Activated T-helper 2 cell treated with anti-CD3 and anti-CD28 coated beads, Interferon-gamma antibody, Interleukin-2, Interleukin-4, amounts not matched to agents 10 μg/mL and 5 μg/mL and 100 μg/mL, durations not matched to agents 14 hours and 24 hours and 36 hours (primary cell): ENCODE results near the gene ERAP2. TPM values are rescaled to one million over a fixed set of nuclear protein-coding genes. Genes with fewer than 3 reads are reported as not detected.
A peak's percentile ranks its signal among the peaks of the same experiment; 100 is the strongest.

Experiments
- DNase-seq: peaks from one replicate; pipeline ENCODE4 v3.0.0; 2021; ENCODE audit warnings: low spot score
- H3K27ac Mint-ChIP-seq: one replicate; pipeline ENCODE4 v1.8.0; 2021; ENCODE audit warnings: mixed read lengths
- H3K27me3 Mint-ChIP-seq: one replicate; pipeline ENCODE4 v1.8.0; 2021; ENCODE audit warnings: low read depth, mixed read lengths
- H3K36me3 Mint-ChIP-seq: one replicate; pipeline ENCODE4 v1.8.0; 2021; ENCODE audit warnings: low read depth, mixed read lengths
- H3K4me1 Mint-ChIP-seq: one replicate; pipeline ENCODE4 v1.8.0; 2021; ENCODE audit warnings: low read depth, mixed read lengths
- H3K4me3 Mint-ChIP-seq: one replicate; pipeline ENCODE4 v1.8.0; 2021; ENCODE audit warnings: low read depth, mild to moderate bottlenecking, moderate library complexity, mixed read lengths
- H3K9me3 Mint-ChIP-seq: one replicate; pipeline ENCODE4 v1.8.0; 2021; ENCODE audit warnings: mixed read lengths
- intact Hi-C: fragments of 100-400 bp; cut with micrococcal nuclease; formaldehyde crosslinking; loops from one replicate; pipeline ENCODE4 v1.15.1; 2023
- total RNA-seq: library from RNA; stranded (reverse); gene quantifications from 2 replicates; pipeline ENCODE4 v1.2.3, GENCODE V29; 2022

Gene ERAP2
- total RNA-seq, 1 donor from 2014 or later = 49.3 TPM

GRCh38 chr5:96942911-96943310 is 66.6 kb downstream of the ERAP2 start:
- peaks cover 46% of the 10 kb centered on the region for H3K4me1 Mint-ChIP-seq
- no peaks in the 10 kb centered on the region for H3K27me3 Mint-ChIP-seq
- no peak overlapping the region for H3K4me3 Mint-ChIP-seq
- H3K27ac Mint-ChIP-seq = no peak overlapping the region
- H3K9me3 Mint-ChIP-seq = no peaks in the 10 kb centered on the region
- intact Hi-C loops = no loop called here
- DNase-seq = no peak
- H3K36me3 Mint-ChIP-seq = peaks cover 43% of the 10 kb centered on the region

- intact Hi-C loops = no loop called here
- no peak for DNase-seq
- no peaks in the 10 kb centered on the region for H3K27me3 Mint-ChIP-seq
- H3K36me3 Mint-ChIP-seq = peaks cover 40% of the 10 kb centered on the region
- peak overlapping the region; percentile 7 for H3K27ac Mint-ChIP-seq
- H3K4me3 Mint-ChIP-seq = no peak overlapping the region
- peaks cover 37% of the 10 kb centered on the region for H3K4me1 Mint-ChIP-seq
- H3K9me3 Mint-ChIP-seq = no peaks in the 10 kb centered on the region
These were observed 67.5 kb downstream of the ERAP2 start for GRCh38 chr5:96943799-96944198.

- H3K9me3 Mint-ChIP-seq = no peaks in the 10 kb centered on the region
- no peak overlapping the region for H3K4me3 Mint-ChIP-seq
- H3K4me1 Mint-ChIP-seq = peaks cover 38% of the 10 kb centered on the region
- no peaks in the 10 kb centered on the region for H3K27me3 Mint-ChIP-seq
- no peak for DNase-seq
- H3K36me3 Mint-ChIP-seq = peaks cover 47% of the 10 kb centered on the region
- intact Hi-C loops = no loop called here
- no peak overlapping the region for H3K27ac Mint-ChIP-seq
These were observed 69.0 kb downstream of the ERAP2 start for GRCh38 chr5:96945144-96945897.

DNA sequence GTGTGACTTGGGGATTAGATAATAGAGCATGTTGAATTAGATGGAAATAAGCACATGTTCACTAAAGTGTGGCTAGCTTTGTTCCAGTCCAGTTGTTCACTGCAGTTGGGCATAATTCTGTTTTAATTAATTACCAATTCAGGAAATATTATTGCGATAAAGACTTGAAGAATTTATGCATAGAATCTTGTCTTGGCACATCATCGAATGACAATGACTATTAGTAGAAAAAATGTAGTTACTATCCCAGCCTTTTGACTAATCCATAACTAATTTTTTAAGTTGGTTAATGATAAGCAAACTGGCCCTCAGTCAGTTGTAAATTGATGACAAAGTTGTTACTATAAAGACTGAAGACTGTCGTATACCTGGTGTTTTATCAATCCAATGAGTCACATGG is 70.1 kb downstream of the ERAP2 start:
- Mint-ChIP-seq H3K4me1 (peaks cover 32% of the 10 kb centered on the region), H3K36me3 (peaks cover 43% of the 10 kb centered on the region), H3K27ac (no peak overlapping the region), H3K27me3 (no peaks in the 10 kb centered on the region), H3K9me3 (no peaks in the 10 kb centered on the region), H3K4me3 (no peak overlapping the region)
- intact Hi-C loops = no loop called here
- DNase-seq = no peak

- DNase-seq = no peak
- Mint-ChIP-seq H3K4me1 (peaks cover 40% of the 10 kb centered on the region), H3K27me3 (no peaks in the 10 kb centered on the region), H3K4me3 (no peak overlapping the region), H3K36me3 (peaks cover 34% of the 10 kb centered on the region), H3K27ac (no peak overlapping the region), H3K9me3 (no peaks in the 10 kb centered on the region)
- intact Hi-C loops = no loop called here
These were observed 75.9 kb downstream of the ERAP2 start for GRCh38 chr5:96952118-96952750.

- DNase-seq = no peak
- H3K27ac Mint-ChIP-seq = no peak overlapping the region
- peaks cover 35% of the 10 kb centered on the region for H3K36me3 Mint-ChIP-seq
- H3K4me3 Mint-ChIP-seq = no peak overlapping the region
- peaks cover 48% of the 10 kb centered on the region for H3K4me1 Mint-ChIP-seq
- H3K27me3 Mint-ChIP-seq = no peaks in the 10 kb centered on the region
- intact Hi-C loops = no loop called here
- no peaks in the 10 kb centered on the region for H3K9me3 Mint-ChIP-seq
These were observed 76.9 kb downstream of the ERAP2 start for GRCh38 chr5:96952974-96953730.

- Mint-ChIP-seq H3K9me3 (no peaks in the 10 kb centered on the region), H3K4me1 (peaks cover 63% of the 10 kb centered on the region), H3K27me3 (no peaks in the 10 kb centered on the region), H3K36me3 (peaks cover 15% of the 10 kb centered on the region), H3K27ac (peak overlapping the region; percentile 82), H3K4me3 (peak overlapping the region; percentile 31)
- no peak for DNase-seq
- intact Hi-C loops = loop anchor here (1.0 to 2.0 kb wide), 4 partner anchors 22 to 137 kb away; no protein-coding TSS in a partner anchor
These were observed 81.2 kb downstream of the ERAP2 start for GRCh38 chr5:96957254-96958049.

DNA sequence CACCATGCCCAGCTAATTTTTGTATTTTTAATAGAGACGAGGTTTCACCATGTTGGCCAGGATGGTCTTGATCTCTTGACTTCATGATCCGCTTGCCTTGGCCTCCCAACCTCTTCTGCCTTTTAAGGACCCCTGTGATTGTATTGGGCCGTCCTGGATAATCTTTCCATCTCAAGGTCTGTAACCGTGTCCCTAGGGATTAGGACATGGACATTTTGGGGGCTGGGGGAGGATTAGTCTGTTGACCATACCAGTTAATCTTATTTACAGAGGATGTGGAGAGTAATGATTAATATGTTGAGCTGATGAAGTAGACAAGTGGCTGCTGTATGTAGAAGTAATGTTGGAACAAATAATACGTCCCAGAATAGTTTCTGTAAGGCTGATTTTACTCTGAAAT is 82.7 kb downstream of the ERAP2 start:
- Mint-ChIP-seq H3K4me1 (peaks cover 65% of the 10 kb centered on the region), H3K4me3 (peak overlapping the region; percentile 26), H3K36me3 (peaks cover 25% of the 10 kb centered on the region), H3K27ac (peak overlapping the region; percentile 17), H3K9me3 (no peaks in the 10 kb centered on the region), H3K27me3 (no peaks in the 10 kb centered on the region)
- intact Hi-C loops = no loop called here
- DNase-seq = no peak

DNA sequence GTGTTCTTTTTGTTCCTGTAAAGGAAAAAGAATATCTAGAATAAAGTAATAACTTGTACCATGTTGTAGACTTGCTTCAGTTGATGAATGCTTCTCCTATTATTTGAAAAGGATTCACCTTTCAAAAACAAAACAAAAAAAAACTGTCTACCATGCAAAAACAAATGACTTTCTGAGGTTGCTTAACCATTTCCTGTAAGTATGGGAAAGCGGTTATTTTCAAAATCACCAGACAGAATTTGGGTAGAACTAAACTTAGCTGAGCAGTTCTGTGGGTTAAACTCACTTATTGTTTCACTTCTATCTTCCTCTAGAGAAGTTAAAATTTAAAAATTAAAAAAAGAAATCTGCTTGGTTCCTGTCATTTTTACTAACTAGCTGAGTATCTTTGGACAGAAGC is 84.8 kb downstream of the ERAP2 start:
- Mint-ChIP-seq H3K4me1 (peaks cover 73% of the 10 kb centered on the region), H3K27ac (peak overlapping the region; percentile 79), H3K9me3 (peaks cover 2% of the 10 kb centered on the region), H3K27me3 (no peaks in the 10 kb centered on the region), H3K36me3 (peaks cover 41% of the 10 kb centered on the region), H3K4me3 (no peak overlapping the region)
- intact Hi-C loops = loop anchor here (1.0 to 5.0 kb wide), 2 partner anchors 26 to 154 kb away; partner anchors contain the start of gene ERAP1
- no peak for DNase-seq

- intact Hi-C loops = loop anchor here (5.0 kb wide), 1 partner anchor 155 kb away; the partner anchor contains the start of gene ERAP1
- DNase-seq = no peak
- H3K9me3 Mint-ChIP-seq = peaks cover 4% of the 10 kb centered on the region
- no peaks in the 10 kb centered on the region for H3K27me3 Mint-ChIP-seq
- H3K4me1 Mint-ChIP-seq = peaks cover 64% of the 10 kb centered on the region
- H3K4me3 Mint-ChIP-seq = peak overlapping the region; percentile 76
- peaks cover 42% of the 10 kb centered on the region for H3K36me3 Mint-ChIP-seq
- peak overlapping the region; percentile 95 for H3K27ac Mint-ChIP-seq
These were observed 86.3 kb downstream of the ERAP2 start for GRCh38 chr5:96962540-96962991.

- H3K4me1 Mint-ChIP-seq = peaks cover 62% of the 10 kb centered on the region
- no peak for DNase-seq
- intact Hi-C loops = loop anchor here (5.0 kb wide), 1 partner anchor 156 kb away; the partner anchor contains the start of gene ERAP1
- H3K36me3 Mint-ChIP-seq = peaks cover 42% of the 10 kb centered on the region
- peak overlapping the region; percentile 95 for H3K27ac Mint-ChIP-seq
- H3K27me3 Mint-ChIP-seq = no peaks in the 10 kb centered on the region
- peaks cover 4% of the 10 kb centered on the region for H3K9me3 Mint-ChIP-seq
- H3K4me3 Mint-ChIP-seq = peak overlapping the region; percentile 76
These were observed 87.0 kb downstream of the ERAP2 start for GRCh38 chr5:96963267-96963666.

DNA sequence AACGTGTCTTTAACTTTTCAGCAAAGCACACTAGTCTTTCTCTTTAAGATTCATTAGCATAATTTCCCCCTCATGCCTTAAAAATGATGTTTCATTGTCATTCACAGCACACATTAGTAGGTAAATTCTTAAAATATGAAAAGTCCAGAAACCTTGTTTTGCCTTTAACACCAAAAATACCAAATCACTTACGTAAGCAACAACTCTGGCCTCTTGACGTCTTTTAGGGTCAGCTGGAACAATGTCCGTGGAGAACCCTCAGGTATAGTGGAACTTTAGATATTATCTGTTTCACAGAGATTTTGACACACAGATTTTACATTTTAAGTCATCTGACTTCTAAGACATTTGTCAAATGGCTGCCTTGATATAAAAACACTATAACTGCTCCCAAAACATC is 90.5 kb downstream of the ERAP2 start:
- intact Hi-C loops = no loop called here
- Mint-ChIP-seq H3K27me3 (no peaks in the 10 kb centered on the region), H3K36me3 (peaks cover 41% of the 10 kb centered on the region), H3K9me3 (peaks cover 4% of the 10 kb centered on the region), H3K4me1 (peaks cover 65% of the 10 kb centered on the region), H3K4me3 (no peak overlapping the region), H3K27ac (no peak overlapping the region)
- DNase-seq = no peak
